Trophoblast cell (in vitro differentiated cells and primary cell): ENCODE measurements around the gene ZNF358.

Experiments
- DNase-seq, 2 donors: peaks; one replicate each; pipeline ENCODE4 v3.0.0-alpha.2; 2016
- H2AFZ ChIP-seq: 2 replicates; pipeline ENCODE4 v1.6.1; 2013; ENCODE audit warnings: low read length, moderate library complexity, mild to moderate bottlenecking; ENCODE audit not compliant: insufficient read depth, poor library complexity
- H2AK5ac ChIP-seq: 2 replicates; pipeline ENCODE4 v1.6.1; 2013; ENCODE audit warnings: mild to moderate bottlenecking, low read length
- H2BK120ac ChIP-seq: 2 replicates; pipeline ENCODE4 v1.6.1; 2013; ENCODE audit warnings: low read length, mild to moderate bottlenecking, moderate library complexity; ENCODE audit not compliant: insufficient read depth, poor library complexity
- H2BK12ac ChIP-seq: 2 replicates; pipeline ENCODE4 v1.6.1; 2013; ENCODE audit warnings: mild to moderate bottlenecking, low read length, moderate library complexity
- H2BK5ac ChIP-seq: 2 replicates; pipeline ENCODE4 v1.6.1; 2013; ENCODE audit warnings: low read length, low read depth, moderate library complexity, mild to moderate bottlenecking; ENCODE audit not compliant: poor library complexity
- H3K14ac ChIP-seq: 2 replicates; pipeline ENCODE4 v1.6.1; 2013; ENCODE audit warnings: mild to moderate bottlenecking, low read length
- H3K18ac ChIP-seq: 2 replicates; pipeline ENCODE4 v1.6.1; 2013; ENCODE audit warnings: mild to moderate bottlenecking, low read length
- H3K23ac ChIP-seq: 2 replicates; pipeline ENCODE4 v1.6.1; 2013; ENCODE audit warnings: low read length
- H3K27ac ChIP-seq: 2 replicates; pipeline ENCODE4 v1.5.1; 2013; ENCODE audit warnings: low read depth, mild to moderate bottlenecking, inconsistent platforms, low read length, moderate library complexity
- H3K27me3 ChIP-seq: 2 replicates; pipeline ENCODE4 v1.6.1; 2013; ENCODE audit warnings: inconsistent platforms, mild to moderate bottlenecking, low read length, moderate library complexity; ENCODE audit not compliant: insufficient read depth
- H3K36me3 ChIP-seq, 2 experiments: 1 replicate in 1 of 2; 2 replicates in 1 of 2; pipeline ENCODE4 v1.6.1; 2013; ENCODE audit warnings: low read length in 2 of 2, mild to moderate bottlenecking in 2 of 2, moderate library complexity in 1 of 2; ENCODE audit not compliant: insufficient read depth in 2 of 2, control insufficient read depth in 1 of 2
- H3K4ac ChIP-seq: 2 replicates; pipeline ENCODE4 v1.6.1; 2013; ENCODE audit warnings: low read depth, mild to moderate bottlenecking, low read length, moderate library complexity
- H3K4me1 ChIP-seq, 2 experiments: 1 replicate in 1 of 2; 2 replicates in 1 of 2; pipeline ENCODE4 v1.6.1; 2013; ENCODE audit warnings: low read length in 2 of 2, mild to moderate bottlenecking in 2 of 2, moderate library complexity in 1 of 2; ENCODE audit not compliant: insufficient read depth in 2 of 2, control insufficient read depth in 1 of 2
- H3K4me2 ChIP-seq: 2 replicates; pipeline ENCODE4 v1.6.1; 2013; ENCODE audit warnings: inconsistent platforms, mild to moderate bottlenecking, low read length, moderate library complexity
- H3K4me3 ChIP-seq: 2 replicates; pipeline ENCODE4 v1.5.1; 2013; ENCODE audit warnings: mild to moderate bottlenecking, low read depth, low read length, inconsistent platforms
- H3K79me1 ChIP-seq: one replicate; pipeline ENCODE4 v1.6.1; 2013; ENCODE audit warnings: low read length
- H3K79me2 ChIP-seq: 2 replicates; pipeline ENCODE4 v1.6.1; 2013; ENCODE audit warnings: low read length, mild to moderate bottlenecking; ENCODE audit not compliant: control insufficient read depth, insufficient read depth, poor library complexity
- H3K9ac ChIP-seq: 2 replicates; pipeline ENCODE4 v1.6.1; 2013; ENCODE audit warnings: mild to moderate bottlenecking, low read length
- H3K9me3 ChIP-seq: 2 replicates; pipeline ENCODE4 v1.6.1; 2013; ENCODE audit warnings: low read depth, mild to moderate bottlenecking, control low read depth, inconsistent platforms, low read length; ENCODE audit not compliant: insufficient read depth
- H4K12ac ChIP-seq: 2 replicates; pipeline ENCODE4 v1.6.1; 2013; ENCODE audit warnings: low read depth, mild to moderate bottlenecking, low read length, moderate library complexity
- H4K8ac ChIP-seq: 2 replicates; pipeline ENCODE4 v1.6.1; 2013; ENCODE audit warnings: low read depth, mild to moderate bottlenecking, low read length, moderate library complexity
- H4K91ac ChIP-seq: one replicate; pipeline ENCODE4 v1.6.1; 2013; ENCODE audit warnings: low read depth, mild to moderate bottlenecking, low read length, moderate library complexity
- WGBS: extraction: QIAGEN DNeasy Blood & Tissue Kit; methylation state at CpG from one replicate; pipeline ENCODE4 v1.1.7; 2013; ENCODE audit warnings: missing lambda C conversion rate; ENCODE audit not compliant: insufficient read length, insufficient coverage; ENCODE audit errors: extremely low coverage; 5-methylcytosine and 5-hydroxymethylcytosine counted together

Gene ZNF358

DNA sequence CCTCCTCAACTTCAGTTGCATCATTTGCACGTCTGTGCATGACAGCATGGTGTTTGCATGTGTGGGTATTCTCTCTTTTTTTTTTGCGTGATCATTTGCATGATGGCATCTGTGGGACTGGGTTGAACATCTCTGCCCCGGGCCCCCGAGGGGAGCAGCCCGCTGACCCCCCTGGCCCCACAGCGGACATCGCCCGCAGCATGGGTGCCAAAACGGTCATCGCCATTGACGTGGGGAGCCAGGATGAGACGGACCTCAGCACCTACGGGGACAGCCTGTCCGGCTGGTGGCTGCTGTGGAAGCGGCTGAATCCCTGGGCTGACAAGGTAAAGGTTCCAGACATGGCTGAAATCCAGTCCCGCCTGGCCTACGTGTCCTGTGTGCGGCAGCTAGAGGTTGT is 42.8 kb downstream of the ZNF358 start:
- no peaks in the 10 kb centered on the region for H3K27me3 ChIP-seq
- no peak overlapping the region for H2BK12ac ChIP-seq
- H2BK5ac ChIP-seq = no peak overlapping the region
- no peaks in the 10 kb centered on the region for H3K4me1 ChIP-seq
- H3K27ac ChIP-seq = no peak overlapping the region
- H3K4me2 ChIP-seq = no peak overlapping the region
- WGBS = no CpG with 5 or more reads among the region's 18 CpGs
- no peak overlapping the region for H3K23ac ChIP-seq
- no peak overlapping the region for H3K4me3 ChIP-seq
- no peak overlapping the region for H4K8ac ChIP-seq
- no peak overlapping the region for H2AFZ ChIP-seq
- no peak for DNase-seq
- no peak overlapping the region for H3K9ac ChIP-seq
- H3K79me2 ChIP-seq = no peaks in the 10 kb centered on the region
- H3K14ac ChIP-seq = no peak overlapping the region
- no peak overlapping the region for H4K12ac ChIP-seq
- no peak overlapping the region for H4K91ac ChIP-seq
- no peaks in the 10 kb centered on the region for H3K79me1 ChIP-seq
- peaks cover 57 to 59% of the 10 kb centered on the region in 2 experiments for H3K36me3 ChIP-seq
- peaks cover 14% of the 10 kb centered on the region for H3K9me3 ChIP-seq
- H2AK5ac ChIP-seq = no peak overlapping the region
- no peak overlapping the region for H2BK120ac ChIP-seq
- H3K18ac ChIP-seq = no peak overlapping the region
- H3K4ac ChIP-seq = no peak overlapping the region

DNA sequence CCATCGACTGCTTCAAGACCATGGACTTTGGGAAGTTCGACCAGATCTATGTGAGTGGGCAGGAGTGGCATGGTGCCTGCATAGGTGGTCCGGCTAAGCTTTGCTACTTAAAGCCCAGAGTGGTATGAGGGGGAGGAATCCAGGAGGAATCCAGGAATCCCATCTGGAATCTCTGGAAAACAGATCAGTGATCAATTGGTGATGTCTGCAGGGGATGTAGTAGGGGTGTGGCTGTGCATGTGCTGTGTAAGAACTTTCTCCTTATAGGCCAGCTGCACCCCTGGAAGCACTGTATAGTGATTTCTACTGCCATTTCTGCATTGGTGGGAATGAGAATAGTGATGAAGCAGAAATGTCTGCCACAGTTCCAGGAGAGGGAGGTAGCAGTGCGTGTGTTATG is 43.2 kb downstream of the ZNF358 start:
- Histone ChIP-seq H3K14ac (no peak overlapping the region), H4K8ac (no peak overlapping the region), H4K12ac (no peak overlapping the region), H3K23ac (no peak overlapping the region), H3K4me2 (no peak overlapping the region), H2AFZ (no peak overlapping the region), H3K36me3 (peaks cover 54 to 58% of the 10 kb centered on the region in 2 experiments), H3K9me3 (peaks cover 14% of the 10 kb centered on the region), H3K79me2 (no peaks in the 10 kb centered on the region), H3K4me3 (no peak overlapping the region), H3K27ac (no peak overlapping the region), H3K79me1 (no peaks in the 10 kb centered on the region), H2BK5ac (no peak overlapping the region), H2BK120ac (no peak overlapping the region), H3K27me3 (no peaks in the 10 kb centered on the region), H3K9ac (no peak overlapping the region), H2AK5ac (no peak overlapping the region), H3K4ac (no peak overlapping the region), H2BK12ac (no peak overlapping the region), H4K91ac (no peak overlapping the region), H3K4me1 (no peaks in the 10 kb centered on the region), H3K18ac (no peak overlapping the region)
- WGBS = no CpG with 5 or more reads among the region's 4 CpGs
- DNase-seq = no peak

DNA sequence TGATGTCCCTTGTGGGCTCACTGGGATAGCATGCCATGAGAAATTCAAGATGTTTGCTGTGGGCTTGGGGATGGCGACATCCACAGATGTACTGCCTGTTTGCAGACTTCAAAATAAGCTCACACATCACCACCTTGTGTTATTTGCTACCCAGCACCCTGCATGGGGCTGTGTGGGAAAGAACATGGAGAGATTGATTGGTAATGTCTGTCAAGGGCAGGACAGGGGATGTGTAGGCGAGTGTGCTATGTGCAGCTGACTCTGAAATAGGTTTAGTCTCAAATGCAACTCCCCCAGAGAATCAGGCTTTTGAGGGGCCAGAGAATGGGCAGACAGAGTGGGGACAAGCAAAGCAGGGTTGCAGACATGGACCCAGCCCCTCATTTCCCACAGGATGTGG is 44.4 kb downstream of the ZNF358 start:
- no peak overlapping the region for H4K91ac ChIP-seq
- H2BK120ac ChIP-seq = no peak overlapping the region
- no peak overlapping the region for H3K9ac ChIP-seq
- WGBS = no CpG with 5 or more reads among the region's 2 CpGs
- H3K23ac ChIP-seq = no peak overlapping the region
- no peak for DNase-seq
- no peak overlapping the region for H2BK12ac ChIP-seq
- H3K4me1 ChIP-seq = no peaks in the 10 kb centered on the region
- no peak overlapping the region for H2AFZ ChIP-seq
- H3K9me3 ChIP-seq = peaks cover 9% of the 10 kb centered on the region
- H3K18ac ChIP-seq = no peak overlapping the region
- peaks cover 44 to 49% of the 10 kb centered on the region in 2 experiments for H3K36me3 ChIP-seq
- no peak overlapping the region for H2AK5ac ChIP-seq
- no peak overlapping the region for H4K8ac ChIP-seq
- H3K27ac ChIP-seq = no peak overlapping the region
- H3K79me1 ChIP-seq = no peaks in the 10 kb centered on the region
- H3K27me3 ChIP-seq = no peaks in the 10 kb centered on the region
- no peak overlapping the region for H4K12ac ChIP-seq
- H3K79me2 ChIP-seq = no peaks in the 10 kb centered on the region
- H3K4me2 ChIP-seq = no peak overlapping the region
- H2BK5ac ChIP-seq = no peak overlapping the region
- no peak overlapping the region for H3K4me3 ChIP-seq
- no peak overlapping the region for H3K4ac ChIP-seq
- H3K14ac ChIP-seq = no peak overlapping the region

DNA sequence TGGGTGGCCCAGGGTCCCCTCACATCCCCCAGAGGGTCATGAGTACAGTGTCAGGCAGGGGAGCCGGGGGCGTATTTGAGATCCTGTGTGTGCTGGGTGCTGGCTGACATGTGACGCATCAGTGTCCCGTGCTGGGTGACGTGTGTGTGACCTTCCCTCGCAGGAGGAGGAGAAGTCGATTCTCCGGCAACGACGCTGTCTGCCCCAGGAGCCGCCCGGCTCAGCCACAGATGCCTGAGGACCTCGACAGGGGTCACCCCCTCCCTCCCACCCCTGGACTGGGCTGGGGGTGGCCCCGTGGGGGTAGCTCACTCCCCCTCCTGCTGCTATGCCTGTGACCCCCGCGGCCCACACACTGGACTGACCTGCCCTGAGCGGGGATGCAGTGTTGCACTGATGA is 45.4 kb downstream of the ZNF358 start:
- Histone ChIP-seq H2BK120ac (no peak overlapping the region), H3K79me1 (no peaks in the 10 kb centered on the region), H3K27ac (no peak overlapping the region), H4K91ac (no peak overlapping the region), H3K4me3 (no peak overlapping the region), H3K4ac (no peak overlapping the region), H2BK12ac (no peak overlapping the region), H3K4me1 (no peaks in the 10 kb centered on the region), H3K4me2 (no peak overlapping the region), H2BK5ac (no peak overlapping the region), H3K79me2 (no peaks in the 10 kb centered on the region), H3K18ac (no peak overlapping the region), H4K12ac (no peak overlapping the region), H3K23ac (no peak overlapping the region), H2AFZ (no peak overlapping the region), H3K9ac (no peak overlapping the region), H3K14ac (no peak overlapping the region), H3K27me3 (no peaks in the 10 kb centered on the region), H3K36me3 (peaks cover 39 to 40% of the 10 kb centered on the region in 2 experiments), H4K8ac (no peak overlapping the region), H2AK5ac (no peak overlapping the region), H3K9me3 (peaks cover 9% of the 10 kb centered on the region)
- WGBS = no CpG with 5 or more reads among the region's 17 CpGs
- DNase-seq = peak in 1 of 2 donors; percentile 21
